ENCODE results near the gene RPL22. TPM values are rescaled to one million over a fixed set of nuclear protein-coding genes. Genes with fewer than 3 reads are reported as not detected.

The RPL22 gene
- total RNA-seq, 1 experiment from 2014 or later, result 456 TPM

DNA sequence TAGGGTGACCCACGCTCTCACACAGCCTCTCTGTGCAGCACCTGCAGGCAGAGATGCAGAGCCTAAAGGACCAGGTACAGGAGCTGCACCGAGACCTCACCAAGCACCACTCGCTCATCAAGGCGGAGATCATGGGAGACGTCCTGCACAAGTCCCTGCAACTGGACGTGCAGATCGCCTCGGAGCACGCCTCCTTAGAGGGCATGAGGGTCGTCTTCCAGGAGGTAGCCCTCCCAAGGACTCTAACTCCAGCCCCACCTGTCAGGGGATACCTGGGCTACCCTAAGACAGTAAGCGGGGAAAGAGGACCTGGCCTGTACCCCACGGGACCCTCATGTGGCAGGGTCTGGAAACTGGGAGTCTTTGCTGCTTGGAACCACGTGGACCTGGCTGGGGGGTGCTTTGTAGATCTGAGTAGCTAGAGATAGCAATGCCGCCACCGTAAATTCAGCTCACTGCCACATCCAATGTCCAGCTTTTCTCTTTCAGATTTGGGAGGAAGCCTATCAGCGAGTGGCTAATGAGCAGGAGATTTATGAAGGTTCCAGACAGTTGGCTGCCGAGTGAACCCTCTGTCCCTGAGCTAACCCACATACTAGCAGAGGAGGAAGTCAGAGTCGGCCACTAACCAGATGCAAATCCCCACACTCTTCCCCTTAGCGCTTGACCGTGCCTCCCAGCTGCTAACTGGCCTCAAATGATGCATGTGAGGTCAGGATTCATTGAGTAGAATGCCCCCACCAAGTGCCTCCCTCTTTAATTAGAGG is 13.0 kb upstream of the RPL22 start (continued):
- TF ChIP-seq, protein P1, sequence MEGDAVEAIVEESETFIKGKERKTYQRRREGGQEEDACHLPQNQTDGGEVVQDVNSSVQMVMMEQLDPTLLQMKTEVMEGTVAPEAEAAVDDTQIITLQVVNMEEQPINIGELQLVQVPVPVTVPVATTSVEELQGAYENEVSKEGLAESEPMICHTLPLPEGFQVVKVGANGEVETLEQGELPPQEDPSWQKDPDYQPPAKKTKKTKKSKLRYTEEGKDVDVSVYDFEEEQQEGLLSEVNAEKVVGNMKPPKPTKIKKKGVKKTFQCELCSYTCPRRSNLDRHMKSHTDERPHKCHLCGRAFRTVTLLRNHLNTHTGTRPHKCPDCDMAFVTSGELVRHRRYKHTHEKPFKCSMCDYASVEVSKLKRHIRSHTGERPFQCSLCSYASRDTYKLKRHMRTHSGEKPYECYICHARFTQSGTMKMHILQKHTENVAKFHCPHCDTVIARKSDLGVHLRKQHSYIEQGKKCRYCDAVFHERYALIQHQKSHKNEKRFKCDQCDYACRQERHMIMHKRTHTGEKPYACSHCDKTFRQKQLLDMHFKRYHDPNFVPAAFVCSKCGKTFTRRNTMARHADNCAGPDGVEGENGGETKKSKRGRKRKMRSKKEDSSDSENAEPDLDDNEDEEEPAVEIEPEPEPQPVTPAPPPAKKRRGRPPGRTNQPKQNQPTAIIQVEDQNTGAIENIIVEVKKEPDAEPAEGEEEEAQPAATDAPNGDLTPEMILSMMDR (IDR thresholded peaks at IDR 0.05 in 2 of 3, conservative IDR thresholded peaks at IDR 0.05 in 1 of 3; ENCODE audit: borderline replicate concordance in 1 of 3, insufficient read depth in 1 of 3, low read depth in 2 of 3, low read length in 2 of 3), result no peak
- TF ChIP-seq TCF7L2 (IDR thresholded peaks at IDR 0.05; ENCODE audit: borderline replicate concordance, extremely low read depth, insufficient read depth, insufficient read length) (no peak), ZFX (IDR thresholded peaks at IDR 0.05) (no peak), RAD21 (IDR thresholded peaks at IDR 0.05; ENCODE audit: low read depth) (no peak), POLR2AphosphoS5 (IDR thresholded peaks at IDR 0.05; ENCODE audit: low read depth, low read length) (no peak), ZNF274 (IDR thresholded peaks at IDR 0.05; ENCODE audit: low read depth, low read length) (no peak), MAX (IDR thresholded peaks at IDR 0.05) (no peak)

DNA sequence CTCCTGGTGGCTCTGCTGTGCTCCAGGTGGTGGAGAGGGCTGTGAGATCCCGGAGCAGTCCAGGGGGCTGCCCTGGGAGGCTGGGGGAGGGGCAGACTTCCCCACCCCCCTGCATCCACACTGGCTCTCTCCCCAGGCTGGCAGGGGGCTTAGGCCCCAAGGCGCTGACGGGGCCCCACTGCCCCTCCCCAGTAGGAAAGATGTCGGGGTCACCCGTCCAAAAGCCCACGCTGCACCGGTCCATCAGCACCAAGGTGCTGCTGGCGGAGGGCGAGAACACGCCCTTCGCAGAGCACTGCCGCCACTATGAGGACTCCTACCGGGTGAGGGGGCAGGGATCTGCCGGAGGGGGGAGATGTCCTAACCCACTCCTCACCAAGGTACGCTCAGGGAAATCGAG is 12.3 kb upstream of the RPL22 start:
- H3K4me1 ChIP-seq (ENCODE audit: control insufficient read depth in 1 of 2, insufficient read depth in 2 of 2, low read length in 2 of 2), result peaks cover 0 to 12% of the 10 kb centered on the region in 2 experiments; a peak in 3 of 4 replicates
- no peak overlapping the region for H3K4me2 ChIP-seq (ENCODE audit: low read length)
- RAD21 ChIA-PET (ENCODE audit: low non-redundant PET in 1 of 2, low total read pairs in 2 of 2, uncharacterized antibody in 2 of 2, unreplicated experiment in 2 of 2), result no interaction called here
- H3K27me3 ChIP-seq (ENCODE audit: insufficient read depth, low read length), result no peaks in the 10 kb centered on the region
- no peak overlapping the region for H2AFZ ChIP-seq (ENCODE audit: low read depth, low read length, poor library complexity, severe bottlenecking)
- POLR2A ChIA-PET, result no interaction called here
- no peak for TF ChIP-seq EGR1 (IDR thresholded peaks at IDR 0.05; ENCODE audit: low read depth)
- no peak for TF ChIP-seq ELF1 (IDR thresholded peaks at IDR 0.05; ENCODE audit: borderline replicate concordance, low read depth)
- intact Hi-C loops (cut with micrococcal nuclease), result no loop called here
- no peak for DNase-seq (ENCODE audit: low read depth, low spot score)
- H4K20me1 ChIP-seq (ENCODE audit: insufficient read depth), result no peaks in the 10 kb centered on the region
- CTCF ChIA-PET, result no interaction called here
- H3K9me2 ChIP-seq (ENCODE audit: insufficient read depth), result no peaks in the 10 kb centered on the region
- H3K36me3 ChIP-seq (ENCODE audit: control insufficient read depth in 1 of 2, insufficient read depth in 2 of 2, low read length in 2 of 2), result peaks cover 0 to 33% of the 10 kb centered on the region in 2 experiments; a peak in 2 of 4 replicates
- no peak overlapping the region for H3K4me3 ChIP-seq (replicated peaks in 1 of 2; ENCODE audit: low read depth in 1 of 2, low read length in 2 of 2)
- H3K9me3 ChIP-seq (ENCODE audit: control insufficient read depth in 1 of 2, insufficient read depth in 1 of 2, low read depth in 1 of 2, low read length in 2 of 2), result no peaks in the 10 kb centered on the region
- H3K9ac ChIP-seq (ENCODE audit: low read length), result no peak overlapping the region
- no TSS peak for BruUV-seq (replicated peaks)
- H3K27ac ChIP-seq (ENCODE audit: low read depth, low read length), result no peak overlapping the region
- ATAC-seq, result no peak
- peaks cover 15% of the 10 kb centered on the region for H3K79me2 ChIP-seq (ENCODE audit: insufficient read depth, low read length)
